BJ (cell line): Measurements from ENCODE around the gene CNIH3. TPM values are rescaled to one million over a fixed set of nuclear protein-coding genes. Genes with fewer than 3 reads are reported as not detected.

ENCODE experiments used
- CTCF ChIA-PET: fragments of 350-600 bp; formaldehyde crosslinking; extraction: SDS; loops from one replicate; lab custom pipeline; 2021; ENCODE audit warnings: antibody characterized with exemption, inconsistent platforms; lab: Yijun Ruan, JAX
- POLR2A ChIA-PET: fragments of 300-600 bp; sonication (Branson Sonifier 250); formaldehyde crosslinking; extraction: SDS; loops from one replicate; lab custom pipeline; 2021; ENCODE audit warnings: antibody characterized with exemption; lab: Charles Lee
- DNase-seq: peaks from one replicate; pipeline ENCODE4 v3.0.0-alpha.2; 2011; ENCODE audit warnings: low read depth
- H3K27me3 ChIP-seq: 2 replicates; pipeline ENCODE4 v1.6.0; 2011; ENCODE audit warnings: low read length; ENCODE audit not compliant: control insufficient read depth, insufficient read depth
- H3K36me3 ChIP-seq: 2 replicates; pipeline ENCODE4 v1.5.1; 2011; ENCODE audit warnings: low read length; ENCODE audit not compliant: control insufficient read depth, insufficient read depth
- H3K4me3 ChIP-seq: 2 replicates; pipeline ENCODE4 v1.5.1; 2011; ENCODE audit warnings: low read depth, mild to moderate bottlenecking, control low read depth, low read length
- polyA plus RNA-seq: library from polyadenylated mRNA; depleted of rRNA; stranded (reverse); fragments of >200 nt; gene quantifications from 2 replicates; pipeline ENCODE4 v1.2.3, GENCODE V29; 2011
- TF ChIP-seq, protein P1 (sequence below): IDR thresholded peaks from 2 replicates; pipeline ENCODE4 v1.5.1; 2011; ENCODE audit warnings: low read depth, mild to moderate bottlenecking, control low read depth, inconsistent platforms, low read length, moderate library complexity; ENCODE audit not compliant: insufficient read depth

CNIH3 gene
- polyA plus RNA-seq, 1 experiment: 2.9 TPM

- CTCF ChIA-PET: no interaction called here
Observed at GRCh38 chr1:224711876-224712275, 95.8 kb downstream of the CNIH3 start.

DNA sequence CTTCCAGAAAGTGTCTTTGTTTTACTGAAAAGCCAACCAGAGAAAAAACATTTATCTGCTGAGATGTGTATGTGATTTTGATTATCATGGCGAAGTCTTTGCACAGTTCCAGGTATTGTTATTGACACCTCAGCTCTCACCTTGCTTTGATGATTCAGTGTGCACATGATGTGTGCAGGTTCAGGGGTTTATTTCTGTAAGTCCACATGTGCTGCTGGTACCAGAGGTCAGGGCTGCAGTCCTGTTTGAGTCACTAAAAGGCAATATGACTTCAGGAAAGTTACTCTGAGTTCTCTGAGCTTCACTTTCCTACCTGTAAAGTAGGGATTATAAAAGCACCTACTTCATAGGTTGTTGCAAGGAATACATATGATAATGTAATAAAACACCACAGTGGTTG is 97.1 kb downstream of the CNIH3 start:
- no peaks in the 10 kb centered on the region for H3K36me3 ChIP-seq
- H3K4me3 ChIP-seq: no peak overlapping the region
- DNase-seq: no peak
- POLR2A ChIA-PET: no interaction called here
- TF ChIP-seq, protein P1, sequence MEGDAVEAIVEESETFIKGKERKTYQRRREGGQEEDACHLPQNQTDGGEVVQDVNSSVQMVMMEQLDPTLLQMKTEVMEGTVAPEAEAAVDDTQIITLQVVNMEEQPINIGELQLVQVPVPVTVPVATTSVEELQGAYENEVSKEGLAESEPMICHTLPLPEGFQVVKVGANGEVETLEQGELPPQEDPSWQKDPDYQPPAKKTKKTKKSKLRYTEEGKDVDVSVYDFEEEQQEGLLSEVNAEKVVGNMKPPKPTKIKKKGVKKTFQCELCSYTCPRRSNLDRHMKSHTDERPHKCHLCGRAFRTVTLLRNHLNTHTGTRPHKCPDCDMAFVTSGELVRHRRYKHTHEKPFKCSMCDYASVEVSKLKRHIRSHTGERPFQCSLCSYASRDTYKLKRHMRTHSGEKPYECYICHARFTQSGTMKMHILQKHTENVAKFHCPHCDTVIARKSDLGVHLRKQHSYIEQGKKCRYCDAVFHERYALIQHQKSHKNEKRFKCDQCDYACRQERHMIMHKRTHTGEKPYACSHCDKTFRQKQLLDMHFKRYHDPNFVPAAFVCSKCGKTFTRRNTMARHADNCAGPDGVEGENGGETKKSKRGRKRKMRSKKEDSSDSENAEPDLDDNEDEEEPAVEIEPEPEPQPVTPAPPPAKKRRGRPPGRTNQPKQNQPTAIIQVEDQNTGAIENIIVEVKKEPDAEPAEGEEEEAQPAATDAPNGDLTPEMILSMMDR: no peak
- CTCF ChIA-PET: interaction anchor here (1.2 to 1.5 kb wide), 3 partner anchors 10 to 12 kb away, joined by 4 to 6 read pairs (median 4); no protein-coding TSS in a partner anchor
- H3K27me3 ChIP-seq: no peaks in the 10 kb centered on the region

More at GRCh38 chr1:224711876-224712275, 95.8 kb downstream of the CNIH3 start:
- TF ChIP-seq, protein P1: no peak
- no peaks in the 10 kb centered on the region for H3K27me3 ChIP-seq
- H3K4me3 ChIP-seq: no peak overlapping the region
- POLR2A ChIA-PET: no interaction called here
- H3K36me3 ChIP-seq: no peaks in the 10 kb centered on the region
- no peak for DNase-seq

- TF ChIP-seq, protein P1: no peak
- ChIA-PET CTCF (interaction anchor here (1.4 to 1.5 kb wide), 3 partner anchors 8 to 13 kb away, joined by 4 to 6 read pairs (median 4); no protein-coding TSS in a partner anchor), POLR2A (no interaction called here)
- no peak for DNase-seq
- no peaks in the 10 kb centered on the region for H3K36me3 ChIP-seq
- no peak overlapping the region for H3K4me3 ChIP-seq
- no peaks in the 10 kb centered on the region for H3K27me3 ChIP-seq
Observed at GRCh38 chr1:224714553-224714952, 98.4 kb downstream of the CNIH3 start.

- no peak for DNase-seq
- ChIA-PET CTCF (interaction anchor here (0.8 kb wide), 1 partner anchor 12 kb away, joined by 3 read pairs; no protein-coding TSS in a partner anchor), POLR2A (no interaction called here)
- TF ChIP-seq, protein P1: no peak
- Histone ChIP-seq H3K4me3 (no peak overlapping the region), H3K36me3 (no peaks in the 10 kb centered on the region), H3K27me3 (no peaks in the 10 kb centered on the region)
Observed at GRCh38 chr1:224718470-224719053, 102.4 kb downstream of the CNIH3 start.

DNA sequence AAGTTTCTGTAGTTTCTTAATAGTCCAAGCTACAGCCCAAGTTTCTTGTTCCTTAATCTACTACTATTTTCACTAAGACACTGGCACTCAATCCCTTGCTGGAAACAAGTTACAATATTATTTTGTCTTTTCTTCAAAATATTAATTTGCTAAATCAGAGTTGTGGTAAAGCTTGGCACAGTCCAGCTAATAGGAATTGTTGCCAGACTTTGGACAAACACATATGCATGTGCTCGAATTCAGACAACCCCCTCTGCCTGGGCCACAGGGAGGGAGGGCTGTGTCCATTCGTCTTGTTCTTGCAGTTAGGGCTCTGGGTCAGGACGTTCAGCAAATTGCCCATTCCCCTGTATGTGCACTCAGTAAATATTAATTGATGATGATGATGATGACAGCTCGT is 103.6 kb downstream of the CNIH3 start:
- CTCF ChIA-PET: interaction anchor here (1.2 kb wide), 1 partner anchor 10 kb away, joined by 3 read pairs; no protein-coding TSS in a partner anchor
- Histone ChIP-seq H3K4me3 (no peak overlapping the region), H3K36me3 (no peaks in the 10 kb centered on the region), H3K27me3 (no peaks in the 10 kb centered on the region)
- POLR2A ChIA-PET: no interaction called here
- TF ChIP-seq, protein P1: no peak
- DNase-seq: no peak
